Neural progenitor cell (in vitro differentiated cells): ENCODE measurements around the gene GYG1.

Experiments
- EZH2phosphoT487 ChIP-seq: fragments of 200-600 bp; sonication (generic); IDR thresholded peaks from 2 replicates; pipeline ENCODE4 v1.6.1; 2017; ENCODE audit warnings: antibody characterized with exemption
- TF ChIP-seq, protein P1 (sequence below): fragments of 200-600 bp; sonication (generic); IDR thresholded peaks from 2 replicates; pipeline ENCODE4 v1.5.1; 2017; ENCODE audit warnings: antibody characterized with exemption, mild to moderate bottlenecking

DNA sequence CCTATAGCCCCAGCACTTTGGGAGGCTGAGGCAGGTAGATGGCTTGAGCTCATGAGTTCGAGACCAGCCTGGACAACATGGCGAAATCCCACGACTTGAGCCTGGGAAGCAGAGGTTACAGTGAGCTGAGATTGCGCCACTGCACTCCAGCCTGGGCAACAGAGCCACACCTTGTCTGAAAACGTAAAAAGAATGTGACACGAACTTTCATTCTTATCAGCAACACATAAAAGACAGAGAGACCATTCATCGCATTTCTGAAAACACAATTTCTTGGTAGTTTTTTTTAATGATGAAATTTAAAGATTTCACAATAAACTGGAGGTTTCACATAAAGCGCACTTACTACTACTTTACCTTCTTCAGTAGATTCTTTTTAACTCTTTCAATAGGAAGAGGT is 76.5 kb downstream of the GYG1 start:
- TF ChIP-seq, protein P1, sequence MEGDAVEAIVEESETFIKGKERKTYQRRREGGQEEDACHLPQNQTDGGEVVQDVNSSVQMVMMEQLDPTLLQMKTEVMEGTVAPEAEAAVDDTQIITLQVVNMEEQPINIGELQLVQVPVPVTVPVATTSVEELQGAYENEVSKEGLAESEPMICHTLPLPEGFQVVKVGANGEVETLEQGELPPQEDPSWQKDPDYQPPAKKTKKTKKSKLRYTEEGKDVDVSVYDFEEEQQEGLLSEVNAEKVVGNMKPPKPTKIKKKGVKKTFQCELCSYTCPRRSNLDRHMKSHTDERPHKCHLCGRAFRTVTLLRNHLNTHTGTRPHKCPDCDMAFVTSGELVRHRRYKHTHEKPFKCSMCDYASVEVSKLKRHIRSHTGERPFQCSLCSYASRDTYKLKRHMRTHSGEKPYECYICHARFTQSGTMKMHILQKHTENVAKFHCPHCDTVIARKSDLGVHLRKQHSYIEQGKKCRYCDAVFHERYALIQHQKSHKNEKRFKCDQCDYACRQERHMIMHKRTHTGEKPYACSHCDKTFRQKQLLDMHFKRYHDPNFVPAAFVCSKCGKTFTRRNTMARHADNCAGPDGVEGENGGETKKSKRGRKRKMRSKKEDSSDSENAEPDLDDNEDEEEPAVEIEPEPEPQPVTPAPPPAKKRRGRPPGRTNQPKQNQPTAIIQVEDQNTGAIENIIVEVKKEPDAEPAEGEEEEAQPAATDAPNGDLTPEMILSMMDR, result no peak
- no peak for TF ChIP-seq EZH2phosphoT487
